Stomach smooth muscle (tissue), 2 donors: ENCODE data around the gene NPFFR1.

Experiments
- H3K27ac ChIP-seq: one replicate; pipeline ENCODE4 v1.7.0; 2013; ENCODE audit warnings: mild to moderate bottlenecking, low read length, inconsistent platforms
- H3K27me3 ChIP-seq, 2 donors: one replicate each; pipeline ENCODE4 v1.7.0; 2013; ENCODE audit warnings: low read length in 2 of 2; ENCODE audit not compliant: insufficient read depth in 2 of 2, control insufficient read depth in 1 of 2
- H3K36me3 ChIP-seq, 2 donors: one replicate each; pipeline ENCODE4 v1.7.0; 2013; ENCODE audit warnings: low read length in 2 of 2; ENCODE audit not compliant: control insufficient read depth in 2 of 2, insufficient read depth in 2 of 2
- H3K4me1 ChIP-seq: one replicate; pipeline ENCODE4 v1.7.0; 2013; ENCODE audit warnings: low read length; ENCODE audit not compliant: control insufficient read depth, insufficient read depth
- H3K4me3 ChIP-seq, 2 donors: one replicate each; pipeline ENCODE4 v1.7.0; 2013; ENCODE audit warnings: low read length in 2 of 2
- H3K9ac ChIP-seq, 2 donors: one replicate each; pipeline ENCODE4 v1.7.0; 2013; ENCODE audit warnings: low read length in 2 of 2, mild to moderate bottlenecking in 1 of 2
- H3K9me3 ChIP-seq, 2 donors: one replicate each; pipeline ENCODE4 v1.7.0; 2013; ENCODE audit warnings: low read length in 2 of 2; ENCODE audit not compliant: control insufficient read depth in 2 of 2
- donor health status: healthy.
- donor health status: Pancreatic carcinoma.

NPFFR1 gene, protein sequence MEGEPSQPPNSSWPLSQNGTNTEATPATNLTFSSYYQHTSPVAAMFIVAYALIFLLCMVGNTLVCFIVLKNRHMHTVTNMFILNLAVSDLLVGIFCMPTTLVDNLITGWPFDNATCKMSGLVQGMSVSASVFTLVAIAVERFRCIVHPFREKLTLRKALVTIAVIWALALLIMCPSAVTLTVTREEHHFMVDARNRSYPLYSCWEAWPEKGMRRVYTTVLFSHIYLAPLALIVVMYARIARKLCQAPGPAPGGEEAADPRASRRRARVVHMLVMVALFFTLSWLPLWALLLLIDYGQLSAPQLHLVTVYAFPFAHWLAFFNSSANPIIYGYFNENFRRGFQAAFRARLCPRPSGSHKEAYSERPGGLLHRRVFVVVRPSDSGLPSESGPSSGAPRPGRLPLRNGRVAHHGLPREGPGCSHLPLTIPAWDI

GRCh38 chr10:70283445-70284399 lies at the start of gene NPFFR1:
NPFFR1 (minus strand) TSS chr10:70284004; CDS start chr10:70283676, 328 bp downstream.
- no peaks in the 10 kb centered on the region for H3K36me3 ChIP-seq
- peaks cover 34 to 35% of the 10 kb centered on the region in 2 donors for H3K27me3 ChIP-seq
- H3K9me3 ChIP-seq, result no peaks in the 10 kb centered on the region
- H3K9ac ChIP-seq, result no peak within 1 kb of the TSS
- H3K4me1 ChIP-seq, result peaks cover 9% of the 10 kb centered on the region
- no peak within 1 kb of the TSS for H3K27ac ChIP-seq
- H3K4me3 ChIP-seq, result peak within 1 kb of the TSS; percentile 9 to 57

DNA sequence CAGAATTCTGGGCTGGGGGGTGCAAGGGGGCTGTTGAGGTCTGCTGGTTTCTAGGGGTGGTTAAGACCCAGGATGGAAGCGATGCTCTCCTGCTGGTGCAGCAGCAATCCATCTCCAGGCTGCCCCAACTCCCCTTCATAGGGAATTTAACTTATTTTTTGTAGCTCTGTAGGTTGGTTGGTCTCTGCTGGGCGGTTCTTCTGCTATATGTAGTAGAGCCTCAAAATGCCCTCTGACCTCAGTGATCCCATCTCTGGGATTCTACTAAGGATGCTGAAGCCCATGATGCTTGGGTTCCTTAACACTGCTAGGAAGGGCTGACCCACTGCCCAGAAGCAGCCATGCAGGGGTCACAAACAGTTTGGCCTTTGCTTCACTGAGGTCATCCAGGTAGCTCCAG lies 49.5 kb upstream of the NPFFR1 start:
- Histone ChIP-seq H3K9me3 (no peaks in the 10 kb centered on the region), H3K9ac (no peak overlapping the region), H3K36me3 (no peaks in the 10 kb centered on the region), H3K27me3 (no peaks in the 10 kb centered on the region), H3K27ac (no peak overlapping the region), H3K4me1 (peaks cover 18% of the 10 kb centered on the region), H3K4me3 (no peak overlapping the region)

DNA sequence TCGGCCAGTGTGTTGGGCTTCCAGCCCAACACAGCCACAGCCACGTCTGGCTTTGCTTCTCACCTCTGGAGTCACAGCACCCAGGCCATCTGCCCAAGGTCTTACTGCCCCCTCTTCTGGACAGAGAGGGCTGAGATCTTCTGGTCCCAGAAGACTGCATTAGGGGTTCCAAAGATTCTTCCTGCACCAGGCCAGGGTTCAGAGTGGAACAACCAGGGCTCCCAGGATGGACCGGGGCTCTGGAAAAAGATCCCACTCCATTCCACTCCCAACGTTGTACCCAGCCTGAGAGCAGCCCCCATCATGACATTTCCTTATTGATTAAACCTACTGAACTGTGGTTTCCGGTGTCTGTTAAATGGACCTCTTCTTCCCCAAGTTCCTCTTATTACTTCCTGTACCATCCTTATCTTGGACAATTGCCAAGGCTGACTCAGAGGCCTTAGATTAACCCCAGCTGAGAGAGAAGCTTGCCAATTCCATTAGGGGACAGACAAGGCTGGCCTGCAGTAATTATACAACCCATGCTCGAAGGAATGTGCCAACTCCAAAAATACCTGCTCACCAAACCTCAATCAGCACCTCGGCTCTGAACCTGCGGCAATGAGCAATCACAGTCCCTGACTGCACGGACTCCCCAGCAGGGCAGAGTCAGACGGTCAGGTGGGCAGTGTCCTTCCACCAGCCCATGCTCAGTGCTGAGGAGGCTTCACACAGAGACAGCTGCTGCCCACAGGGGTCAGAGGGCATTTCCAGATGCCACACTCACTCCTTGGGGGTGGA lies 47.9 kb upstream of the NPFFR1 start:
- Histone ChIP-seq H3K4me1 (peaks cover 18% of the 10 kb centered on the region), H3K27me3 (no peaks in the 10 kb centered on the region), H3K27ac (no peak overlapping the region), H3K4me3 (peak overlapping the region in 1 of 2 donors; percentile 47), H3K36me3 (peaks cover 0 to 2% of the 10 kb centered on the region in 2 donors), H3K9ac (no peak overlapping the region), H3K9me3 (no peaks in the 10 kb centered on the region)

- no peak overlapping the region for H3K4me3 ChIP-seq
- H3K9ac ChIP-seq, result no peak overlapping the region
- peaks cover 0 to 2% of the 10 kb centered on the region in 2 donors for H3K36me3 ChIP-seq
- H3K27ac ChIP-seq, result no peak overlapping the region
- H3K4me1 ChIP-seq, result peaks cover 18% of the 10 kb centered on the region
- H3K9me3 ChIP-seq, result no peaks in the 10 kb centered on the region
- H3K27me3 ChIP-seq, result no peaks in the 10 kb centered on the region
Measured at GRCh38 chr10:70331160-70331485, 47.3 kb upstream of the NPFFR1 start.

GRCh38 chr10:70330671-70331070 lies 46.9 kb upstream of the NPFFR1 start:
- H3K27me3 ChIP-seq, result no peaks in the 10 kb centered on the region
- H3K27ac ChIP-seq, result no peak overlapping the region
- peaks cover 18% of the 10 kb centered on the region for H3K4me1 ChIP-seq
- no peaks in the 10 kb centered on the region for H3K9me3 ChIP-seq
- H3K4me3 ChIP-seq, result no peak overlapping the region
- H3K9ac ChIP-seq, result no peak overlapping the region
- peaks cover 0 to 2% of the 10 kb centered on the region in 2 donors for H3K36me3 ChIP-seq

GRCh38 chr10:70328967-70329366 lies 45.2 kb upstream of the NPFFR1 start:
- H3K9ac ChIP-seq, result no peak overlapping the region
- no peaks in the 10 kb centered on the region for H3K27me3 ChIP-seq
- no peak overlapping the region for H3K27ac ChIP-seq
- peaks cover 0 to 2% of the 10 kb centered on the region in 2 donors for H3K36me3 ChIP-seq
- no peak overlapping the region for H3K4me3 ChIP-seq
- H3K9me3 ChIP-seq, result no peaks in the 10 kb centered on the region
- H3K4me1 ChIP-seq, result peaks cover 21% of the 10 kb centered on the region

GRCh38 chr10:70328018-70328417 lies 44.2 kb upstream of the NPFFR1 start:
- no peaks in the 10 kb centered on the region for H3K9me3 ChIP-seq
- H3K4me1 ChIP-seq, result peaks cover 20% of the 10 kb centered on the region
- no peak overlapping the region for H3K27ac ChIP-seq
- H3K9ac ChIP-seq, result no peak overlapping the region
- H3K36me3 ChIP-seq, result peaks cover 0 to 5% of the 10 kb centered on the region in 2 donors
- no peak overlapping the region for H3K4me3 ChIP-seq
- no peaks in the 10 kb centered on the region for H3K27me3 ChIP-seq

DNA sequence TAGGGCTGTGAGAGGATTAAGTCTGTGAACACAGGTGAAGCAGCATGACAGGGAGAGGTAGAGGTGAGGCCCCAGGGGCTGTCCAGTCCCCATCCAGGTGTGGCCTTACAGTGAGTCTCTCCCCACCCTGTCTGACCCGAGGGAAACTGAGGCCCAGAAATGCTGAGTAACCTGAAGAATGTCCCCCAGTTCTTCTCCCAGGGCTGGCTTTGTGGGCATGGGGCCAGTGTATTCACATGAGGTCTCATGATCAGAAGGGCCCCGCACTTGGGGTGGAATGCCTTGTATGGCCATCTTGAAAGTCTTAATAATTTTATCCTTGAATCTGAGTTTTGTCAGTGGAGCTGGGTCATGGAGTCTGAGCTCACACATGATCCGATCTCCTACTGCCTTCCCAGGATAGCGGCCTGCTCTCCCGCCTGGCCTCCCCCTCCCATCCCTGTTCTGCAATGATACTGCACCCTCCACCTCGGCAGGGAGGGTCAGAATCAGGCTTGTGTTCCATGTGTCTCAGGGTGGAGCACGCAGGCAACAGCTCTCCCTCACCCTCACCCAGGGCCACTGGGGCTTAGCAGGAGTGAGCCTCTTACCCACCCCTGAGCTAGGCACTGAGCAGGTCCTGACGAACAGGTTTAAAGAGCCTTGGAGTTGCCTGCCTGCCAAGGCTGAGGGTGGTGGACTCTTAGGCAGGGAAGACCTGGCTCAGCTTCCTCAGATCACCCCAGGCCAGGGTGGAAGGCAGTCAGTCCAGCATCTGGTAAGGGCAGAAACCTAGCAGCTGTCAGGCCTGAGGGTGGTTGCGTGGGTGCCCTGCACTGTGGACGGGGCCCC lies 41.4 kb upstream of the NPFFR1 start:
- no peaks in the 10 kb centered on the region for H3K27me3 ChIP-seq
- H3K9me3 ChIP-seq, result no peaks in the 10 kb centered on the region
- no peak overlapping the region for H3K27ac ChIP-seq
- H3K36me3 ChIP-seq, result peaks cover 5 to 11% of the 10 kb centered on the region in 2 donors
- H3K4me3 ChIP-seq, result no peak overlapping the region
- H3K4me1 ChIP-seq, result peaks cover 3% of the 10 kb centered on the region
- H3K9ac ChIP-seq, result no peak overlapping the region

DNA sequence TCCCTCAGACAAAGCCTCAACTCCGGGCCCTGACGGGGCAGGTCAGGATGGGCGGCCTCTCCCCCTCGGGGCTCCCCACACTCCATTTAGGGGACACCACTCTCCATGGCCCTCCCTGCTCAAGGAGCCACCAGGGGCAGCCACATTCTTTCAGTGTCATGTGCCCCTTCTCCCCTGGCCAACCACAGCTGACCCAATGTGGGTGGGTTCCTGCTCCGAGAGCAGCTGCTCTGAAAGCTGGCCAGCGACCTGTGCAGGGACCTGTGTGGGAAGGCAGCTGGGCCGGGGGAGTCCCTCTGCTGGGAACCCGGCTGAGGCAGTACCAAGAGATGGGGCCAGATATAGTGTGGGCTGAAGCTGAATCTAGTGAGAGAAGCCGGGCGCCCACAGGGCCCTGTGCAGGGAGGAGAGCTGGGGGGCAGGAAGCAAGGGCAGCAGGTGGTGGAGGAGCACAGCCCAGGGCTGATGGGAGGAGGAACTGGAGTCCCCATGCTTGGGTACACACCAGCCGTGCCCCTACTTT lies 40.6 kb upstream of the NPFFR1 start:
- no peaks in the 10 kb centered on the region for H3K9me3 ChIP-seq
- H3K36me3 ChIP-seq, result peaks cover 5 to 12% of the 10 kb centered on the region in 2 donors
- H3K4me3 ChIP-seq, result no peak overlapping the region
- H3K27ac ChIP-seq, result no peak overlapping the region
- peaks cover 3% of the 10 kb centered on the region for H3K4me1 ChIP-seq
- H3K27me3 ChIP-seq, result no peaks in the 10 kb centered on the region
- no peak overlapping the region for H3K9ac ChIP-seq
